CD4-positive, alpha-beta T cell treated with Interleukin-17A for 1 hour (primary cell): Measurements from ENCODE around the gene SDSL.

Experiments
- DNase-seq: peaks from one replicate; pipeline ENCODE4 v3.0.0-alpha.2; 2020

SDSL gene

GRCh38 chr12:113422030-113422885, at the start of gene SDSL:
Gene SDSL, plus strand, starts transcription at chr12:113422380. Its CDS starts 5,603 bp downstream, at chr12:113427983.
- peak; percentile 34 for DNase-seq

- DNase-seq = no peak
Measured at GRCh38 chr12:113373440-113373839, 48.7 kb upstream of the SDSL start.

- no peak for DNase-seq
Measured at GRCh38 chr12:113373969-113374368, 48.2 kb upstream of the SDSL start.

GRCh38 chr12:113374823-113375428, 47.3 kb upstream of the SDSL start:
- no peak for DNase-seq

GRCh38 chr12:113378291-113378690, 43.9 kb upstream of the SDSL start:
- DNase-seq = no peak

GRCh38 chr12:113381220-113381619, 41.0 kb upstream of the SDSL start:
- DNase-seq = no peak

GRCh38 chr12:113382206-113382605, 40.0 kb upstream of the SDSL start:
- no peak for DNase-seq

- no peak for DNase-seq
Measured at GRCh38 chr12:113384778-113385177, 37.4 kb upstream of the SDSL start.

- no peak for DNase-seq
Measured at GRCh38 chr12:113385282-113385882, 36.8 kb upstream of the SDSL start.

GRCh38 chr12:113386866-113387566, 35.2 kb upstream of the SDSL start:
- DNase-seq = no peak

GRCh38 chr12:113387631-113388030, 34.5 kb upstream of the SDSL start:
- DNase-seq = no peak

GRCh38 chr12:113388351-113388750, 33.8 kb upstream of the SDSL start:
- no peak for DNase-seq

GRCh38 chr12:113390064-113391043, 31.8 kb upstream of the SDSL start:
- DNase-seq = no peak

- DNase-seq = no peak
Measured at GRCh38 chr12:113391145-113391544, 31.0 kb upstream of the SDSL start.

GRCh38 chr12:113391650-113392337, 30.4 kb upstream of the SDSL start:
- DNase-seq = no peak

- DNase-seq = no peak
Measured at GRCh38 chr12:113392520-113392919, 29.7 kb upstream of the SDSL start.

- no peak for DNase-seq
Measured at GRCh38 chr12:113392988-113393579, 29.1 kb upstream of the SDSL start.

- no peak for DNase-seq
Measured at GRCh38 chr12:113393749-113394148, 28.4 kb upstream of the SDSL start.

- DNase-seq = no peak
Measured at GRCh38 chr12:113395119-113395518, 27.1 kb upstream of the SDSL start.

- no peak for DNase-seq
Measured at GRCh38 chr12:113396200-113396599, 26.0 kb upstream of the SDSL start.
